Upper lobe of left lung (tissue), 4 donors: ENCODE results near the gene NPIPB8.

ENCODE experiments used
- POLR2A ChIP-seq, 4 donors: fragments of 450-650 bp; IDR thresholded peaks; one replicate each; pipeline ENCODE4 v1.5.1; 2016 to 2017; ENCODE audit warnings: antibody characterized with exemption in 4 of 4, mild to moderate bottlenecking in 2 of 4
- TF ChIP-seq, protein P1 (sequence below), 6 experiments: fragments of 450-650 bp in 4 of 6; fragments of 200-600 bp in 2 of 6; sonication (generic) in 2 of 6; IDR thresholded peaks; one replicate each; pipeline ENCODE4 v1.5.1; 2016 to 2019; ENCODE audit warnings: antibody characterized with exemption in 6 of 6

DNA sequence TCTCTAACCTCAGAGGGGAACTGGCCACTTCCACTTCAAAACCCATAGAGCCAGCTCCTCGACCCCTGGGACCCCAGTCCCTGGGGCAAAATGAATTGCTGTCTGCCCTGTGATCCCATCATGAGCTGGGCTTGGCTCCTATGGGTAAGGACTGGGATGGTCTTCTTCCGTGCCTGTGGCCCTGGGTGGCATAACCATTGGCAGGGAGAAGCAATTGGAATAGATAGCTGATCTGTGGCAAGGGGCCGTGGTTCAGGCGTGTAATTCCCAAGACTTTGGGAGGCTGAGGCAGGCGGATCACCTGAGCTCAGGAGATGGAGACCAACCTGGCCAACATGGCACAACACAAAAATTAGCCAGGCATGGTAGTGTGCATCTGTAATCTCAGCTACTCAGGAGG is 45.4 kb upstream of the NPIPB8 start:
- no peak for TF ChIP-seq POLR2A (IDR thresholded peaks at IDR 0.05)
- TF ChIP-seq, protein P1, sequence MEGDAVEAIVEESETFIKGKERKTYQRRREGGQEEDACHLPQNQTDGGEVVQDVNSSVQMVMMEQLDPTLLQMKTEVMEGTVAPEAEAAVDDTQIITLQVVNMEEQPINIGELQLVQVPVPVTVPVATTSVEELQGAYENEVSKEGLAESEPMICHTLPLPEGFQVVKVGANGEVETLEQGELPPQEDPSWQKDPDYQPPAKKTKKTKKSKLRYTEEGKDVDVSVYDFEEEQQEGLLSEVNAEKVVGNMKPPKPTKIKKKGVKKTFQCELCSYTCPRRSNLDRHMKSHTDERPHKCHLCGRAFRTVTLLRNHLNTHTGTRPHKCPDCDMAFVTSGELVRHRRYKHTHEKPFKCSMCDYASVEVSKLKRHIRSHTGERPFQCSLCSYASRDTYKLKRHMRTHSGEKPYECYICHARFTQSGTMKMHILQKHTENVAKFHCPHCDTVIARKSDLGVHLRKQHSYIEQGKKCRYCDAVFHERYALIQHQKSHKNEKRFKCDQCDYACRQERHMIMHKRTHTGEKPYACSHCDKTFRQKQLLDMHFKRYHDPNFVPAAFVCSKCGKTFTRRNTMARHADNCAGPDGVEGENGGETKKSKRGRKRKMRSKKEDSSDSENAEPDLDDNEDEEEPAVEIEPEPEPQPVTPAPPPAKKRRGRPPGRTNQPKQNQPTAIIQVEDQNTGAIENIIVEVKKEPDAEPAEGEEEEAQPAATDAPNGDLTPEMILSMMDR (IDR thresholded peaks at IDR 0.05) = no peak
